Measurements from ENCODE around the gene AKAP13. TPM values are rescaled to one million over a fixed set of nuclear protein-coding genes. Genes with fewer than 3 reads are reported as not detected.

The AKAP13 gene
- polyA plus RNA-seq, 1 donor from 2014 or later, result 10.0 TPM

GRCh38 chr15:85781099-85781498 lies 400.7 kb downstream of the AKAP13 start:
- Histone ChIP-seq H4K20me1 (ENCODE audit: insufficient read depth) (peaks cover 4% of the 10 kb centered on the region), H3K79me2 (replicated peaks; ENCODE audit: insufficient read depth, low read length) (peaks cover 69% of the 10 kb centered on the region)
- no peak for TF ChIP-seq TAF1 (IDR thresholded peaks at IDR 0.05; ENCODE audit: low read depth)
- no peak for TF ChIP-seq SMC3 (conservative IDR thresholded peaks at IDR 0.05; ENCODE audit: poor library complexity)
- no peak for TF ChIP-seq REST (IDR thresholded peaks at IDR 0.05; ENCODE audit: borderline replicate concordance)
- no peak for TF ChIP-seq POLR2AphosphoS5 (IDR thresholded peaks at IDR 0.05)
- no peak for TF ChIP-seq CTCF (IDR thresholded peaks at IDR 0.05; ENCODE audit: poor library complexity, severe bottlenecking)
- TF ChIP-seq MXI1 (conservative IDR thresholded peaks at IDR 0.05; ENCODE audit: poor library complexity, severe bottlenecking), result no peak
- no peak for TF ChIP-seq RAD21 (conservative IDR thresholded peaks at IDR 0.05)
- no peak for TF ChIP-seq EP300 (conservative IDR thresholded peaks at IDR 0.05; ENCODE audit: poor library complexity, severe bottlenecking)
- no peak for TF ChIP-seq EZH2 (IDR thresholded peaks at IDR 0.05; ENCODE audit: borderline replicate concordance, insufficient read depth, low read length, poor library complexity, severe bottlenecking)

GRCh38 chr15:85782064-85782463 lies 401.7 kb downstream of the AKAP13 start:
- no peak overlapping the region for H3K4me2 ChIP-seq (ENCODE audit: low read length)
- H3K27me3 ChIP-seq (ENCODE audit: insufficient read depth, low read depth, low read length), result no peaks in the 10 kb centered on the region
- H3K9me3 ChIP-seq (ENCODE audit: low read length), result no peaks in the 10 kb centered on the region
- no peaks in the 10 kb centered on the region for H3K9me2 ChIP-seq (ENCODE audit: insufficient read depth, low read length)
- H3F3A ChIP-seq (ENCODE audit: insufficient read depth, low read length, poor library complexity, severe bottlenecking), result no peaks in the 10 kb centered on the region
- TF ChIP-seq SMC3 (conservative IDR thresholded peaks at IDR 0.05; ENCODE audit: poor library complexity), result no peak
- TF ChIP-seq EP300 (conservative IDR thresholded peaks at IDR 0.05; ENCODE audit: poor library complexity, severe bottlenecking), result no peak
- TF ChIP-seq CTCF (IDR thresholded peaks at IDR 0.05; ENCODE audit: poor library complexity, severe bottlenecking), result no peak
- TF ChIP-seq TAF1 (IDR thresholded peaks at IDR 0.05; ENCODE audit: low read depth), result no peak
- no peak for TF ChIP-seq EZH2 (IDR thresholded peaks at IDR 0.05; ENCODE audit: borderline replicate concordance, insufficient read depth, low read length, poor library complexity, severe bottlenecking)
- TF ChIP-seq POLR2AphosphoS5 (IDR thresholded peaks at IDR 0.05), result no peak
- TF ChIP-seq REST (IDR thresholded peaks at IDR 0.05; ENCODE audit: borderline replicate concordance), result no peak
- TF ChIP-seq MXI1 (conservative IDR thresholded peaks at IDR 0.05; ENCODE audit: poor library complexity, severe bottlenecking), result no peak
- TF ChIP-seq RAD21 (conservative IDR thresholded peaks at IDR 0.05), result no peak
- H3K4me3 ChIP-seq (ENCODE audit: low read length), result no peak overlapping the region
- H3K36me3 ChIP-seq (ENCODE audit: insufficient read depth, low read length), result no peaks in the 10 kb centered on the region
- H3K27ac ChIP-seq (ENCODE audit: low read length), result no peak overlapping the region
- H2AFZ ChIP-seq (ENCODE audit: low read depth, low read length), result no peak overlapping the region
- peaks cover 4% of the 10 kb centered on the region for H4K20me1 ChIP-seq (ENCODE audit: insufficient read depth)
- peaks cover 75% of the 10 kb centered on the region for H3K79me2 ChIP-seq (replicated peaks; ENCODE audit: insufficient read depth, low read length)
- H3K9ac ChIP-seq (ENCODE audit: low read length), result no peak overlapping the region

More at GRCh38 chr15:85781099-85781498, 400.7 kb downstream of the AKAP13 start:
- H2AFZ ChIP-seq (ENCODE audit: low read depth, low read length), result no peak overlapping the region
- H3K4me3 ChIP-seq (ENCODE audit: low read length), result no peak overlapping the region
- no peaks in the 10 kb centered on the region for H3K9me3 ChIP-seq (ENCODE audit: low read length)
- no peak overlapping the region for H3K4me2 ChIP-seq (ENCODE audit: low read length)
- H3K9me2 ChIP-seq (ENCODE audit: insufficient read depth, low read length), result no peaks in the 10 kb centered on the region
- no peaks in the 10 kb centered on the region for H3K36me3 ChIP-seq (ENCODE audit: insufficient read depth, low read length)
- H3K27me3 ChIP-seq (ENCODE audit: insufficient read depth, low read depth, low read length), result no peaks in the 10 kb centered on the region
- no peaks in the 10 kb centered on the region for H3F3A ChIP-seq (ENCODE audit: insufficient read depth, low read length, poor library complexity, severe bottlenecking)
- H3K27ac ChIP-seq (ENCODE audit: low read length), result no peak overlapping the region
- no peak overlapping the region for H3K9ac ChIP-seq (ENCODE audit: low read length)

All from neural cell (in vitro differentiated cells).